Right renal pelvis (tissue), 4 donors: Measurements from ENCODE around the gene SLC17A3. TPM values are rescaled to one million over a fixed set of nuclear protein-coding genes. Genes with fewer than 3 reads are reported as not detected.
A peak's percentile ranks its signal among the peaks of the same experiment; 100 is the strongest.

Source experiments
- DNase-seq, 4 donors: peaks; one replicate each; pipeline ENCODE4 v3.0.0-alpha.2; 2013; ENCODE audit warnings: low read depth in 4 of 4, low spot score in 3 of 4, missing footprints in 1 of 4
- polyA plus RNA-seq, 4 donors: library from polyadenylated mRNA; unstranded; fragments of 120-200 nt; gene quantifications; one replicate each; pipeline ENCODE4 v1.2.1, GENCODE V29; 2013; ENCODE audit not compliant: insufficient read length in 4 of 4

Gene SLC17A3, protein sequence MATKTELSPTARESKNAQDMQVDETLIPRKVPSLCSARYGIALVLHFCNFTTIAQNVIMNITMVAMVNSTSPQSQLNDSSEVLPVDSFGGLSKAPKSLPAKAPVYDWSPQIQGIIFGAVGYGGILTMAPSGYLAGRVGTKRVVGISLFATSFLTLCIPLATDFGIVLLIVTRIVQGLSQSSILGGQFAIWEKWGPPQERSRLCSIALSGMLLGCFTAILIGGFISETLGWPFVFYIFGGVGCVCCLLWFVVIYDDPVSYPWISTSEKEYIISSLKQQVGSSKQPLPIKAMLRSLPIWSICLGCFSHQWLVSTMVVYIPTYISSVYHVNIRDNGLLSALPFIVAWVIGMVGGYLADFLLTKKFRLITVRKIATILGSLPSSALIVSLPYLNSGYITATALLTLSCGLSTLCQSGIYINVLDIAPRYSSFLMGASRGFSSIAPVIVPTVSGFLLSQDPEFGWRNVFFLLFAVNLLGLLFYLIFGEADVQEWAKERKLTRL
- 1 to 10 TPM in 1 of 4 donors, under 1 TPM in 3; 0.40 to 1.2 (median 0.64) TPM for polyA plus RNA-seq

DNA sequence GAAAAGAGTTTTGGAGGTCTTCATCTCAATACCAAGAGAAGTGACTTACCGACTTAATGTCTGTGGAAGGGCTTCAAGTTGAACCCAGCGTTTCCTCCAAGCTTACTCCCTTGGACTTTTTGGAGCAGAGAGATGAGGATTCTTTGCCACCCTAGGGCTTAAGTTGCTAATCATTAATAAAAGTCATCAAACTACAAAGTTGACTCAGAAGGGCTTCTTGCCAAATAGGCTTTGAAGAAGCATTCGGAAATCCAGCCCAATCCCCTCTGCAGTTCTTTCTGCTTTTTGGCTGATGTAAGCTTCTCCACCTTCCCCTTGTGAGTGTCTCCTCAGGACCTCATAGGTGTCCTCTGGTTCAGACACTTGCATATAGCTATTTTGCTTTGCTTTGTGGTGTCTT lies at the start of gene SLC17A3:
Gene SLC17A3, minus strand, starts transcription at position 126 of the 400 bp plus-strand sequence. CDS start 5,856 bp downstream, outside the sequence.
- no peak for DNase-seq

DNA sequence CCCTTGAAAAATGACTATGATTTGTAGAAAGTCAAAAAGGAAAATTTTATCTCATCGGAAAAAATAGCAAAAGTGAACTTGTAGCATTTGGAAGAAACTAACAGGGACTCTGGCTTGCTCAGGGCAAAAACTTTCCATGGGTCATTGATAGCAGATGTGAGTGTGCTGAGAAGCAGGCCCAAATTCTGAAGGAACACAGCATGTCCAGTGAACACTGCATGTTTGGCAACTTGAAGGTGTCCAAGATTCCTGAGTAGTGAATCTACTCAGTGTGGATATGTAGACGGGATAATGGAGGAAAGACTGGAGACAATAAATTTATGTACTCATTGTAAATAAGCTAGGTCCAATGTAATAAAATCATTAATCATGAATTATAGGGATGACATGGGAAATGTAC lies 48.3 kb upstream of the SLC17A3 start:
- no peak for DNase-seq

DNA sequence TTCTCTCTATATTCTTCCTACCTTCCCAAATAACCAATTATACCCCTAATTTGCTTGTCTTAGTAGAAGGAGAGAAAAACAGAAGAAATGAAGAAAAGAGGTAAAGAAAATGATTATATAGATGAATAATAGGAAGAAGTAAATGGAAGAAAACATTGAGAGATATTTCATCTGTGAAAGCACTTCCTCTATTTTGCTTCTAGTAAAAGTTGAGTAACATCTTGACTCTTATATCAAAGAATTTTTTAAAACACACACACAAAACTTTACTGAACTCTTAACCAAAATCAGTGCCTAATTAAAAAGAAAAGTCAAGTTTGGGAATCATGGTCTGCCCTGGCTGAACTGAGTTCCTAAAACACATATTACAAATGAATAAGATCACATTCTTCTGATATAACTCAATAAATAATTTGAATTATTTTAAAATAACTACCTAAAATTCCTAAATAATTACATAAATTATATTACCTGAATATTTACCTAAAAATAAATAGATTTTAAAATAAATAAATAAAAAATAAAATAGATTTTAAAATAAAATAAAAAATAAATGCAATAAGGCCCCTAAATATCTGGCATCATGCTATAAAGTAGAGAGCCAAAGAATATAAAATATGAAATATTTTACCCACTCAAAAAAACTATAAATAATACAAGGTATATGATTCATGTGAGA lies 47.6 kb upstream of the SLC17A3 start:
- DNase-seq = no peak

DNA sequence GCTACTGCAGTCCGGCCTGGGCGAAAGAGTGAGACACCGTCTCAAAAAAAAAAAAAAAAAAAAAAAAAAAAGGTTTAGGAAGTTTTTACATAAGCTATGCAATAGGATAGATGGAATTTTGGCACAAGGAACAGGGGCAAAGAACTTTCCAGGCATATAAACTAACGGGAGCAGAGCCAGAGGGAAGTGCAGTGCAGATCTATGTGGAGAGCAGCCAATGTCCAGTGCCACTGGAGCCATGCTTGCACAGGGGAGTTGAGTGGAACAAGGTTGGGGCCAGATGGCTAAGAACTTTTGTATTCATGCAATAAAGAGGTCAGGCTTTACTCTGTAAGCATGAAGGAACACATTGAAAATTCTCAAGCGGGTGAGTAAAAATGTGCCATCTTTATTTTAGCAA lies 45.6 kb upstream of the SLC17A3 start:
- DNase-seq = no peak

DNA sequence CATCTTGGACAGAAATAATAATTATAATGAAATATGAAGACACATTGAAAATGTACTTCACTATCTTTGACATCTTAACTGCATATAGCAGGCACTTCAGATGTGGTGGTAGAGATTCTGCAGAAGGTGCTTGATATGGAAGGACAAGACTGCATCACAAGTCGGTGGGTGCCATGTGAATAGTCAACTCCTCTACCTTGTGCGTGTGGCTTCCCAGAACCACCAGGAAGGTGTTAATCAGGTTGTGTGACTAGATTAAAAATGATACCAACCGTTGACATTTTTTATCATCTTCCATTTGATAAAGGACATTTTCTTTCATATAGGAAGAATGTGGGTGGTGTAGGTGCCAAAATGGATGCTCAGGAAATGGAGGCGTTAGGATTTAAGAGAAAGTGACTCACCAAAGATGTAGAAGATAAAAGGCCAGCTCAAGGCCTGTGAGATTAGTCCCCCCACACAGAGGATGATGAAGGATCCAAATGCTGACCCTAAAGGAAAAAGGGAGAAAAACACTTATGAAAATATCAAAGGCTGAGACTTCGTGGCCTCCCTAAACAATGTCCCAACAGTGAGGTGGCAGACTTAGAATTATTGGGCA lies 44.1 kb upstream of the SLC17A3 start:
- no peak for DNase-seq

DNA sequence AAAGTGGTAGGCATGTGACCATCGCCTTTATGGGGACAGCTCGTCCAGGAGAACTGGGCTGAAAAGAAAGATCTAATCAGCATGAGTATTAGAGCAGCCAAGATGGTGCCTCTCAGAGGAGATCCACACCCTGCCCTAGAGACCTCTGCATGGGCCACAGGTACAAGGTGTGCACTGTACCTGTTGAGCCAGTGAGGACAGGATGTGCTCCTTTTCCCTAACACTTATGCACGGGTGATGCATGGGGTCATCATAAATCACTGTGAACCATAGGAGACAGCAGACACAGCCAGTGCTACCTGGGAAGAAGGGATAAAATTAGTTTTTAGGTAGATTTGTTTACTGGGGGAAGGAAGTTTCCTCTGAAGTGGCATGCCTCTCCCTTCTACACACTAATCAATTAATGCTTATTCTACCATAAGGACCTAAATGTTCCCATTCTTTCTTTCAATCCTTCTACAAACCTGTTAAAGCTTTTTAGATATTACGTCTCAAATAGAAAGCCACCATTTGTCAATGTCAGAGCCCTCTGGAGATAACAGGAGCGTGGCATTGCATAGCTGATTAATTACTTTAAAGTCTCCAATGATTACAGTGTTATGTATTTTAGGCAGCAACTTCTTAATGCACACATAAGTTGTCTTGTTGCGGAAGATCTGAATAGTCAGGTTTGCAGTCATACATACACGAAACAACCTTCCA lies 42.9 kb upstream of the SLC17A3 start:
- DNase-seq = no peak

DNA sequence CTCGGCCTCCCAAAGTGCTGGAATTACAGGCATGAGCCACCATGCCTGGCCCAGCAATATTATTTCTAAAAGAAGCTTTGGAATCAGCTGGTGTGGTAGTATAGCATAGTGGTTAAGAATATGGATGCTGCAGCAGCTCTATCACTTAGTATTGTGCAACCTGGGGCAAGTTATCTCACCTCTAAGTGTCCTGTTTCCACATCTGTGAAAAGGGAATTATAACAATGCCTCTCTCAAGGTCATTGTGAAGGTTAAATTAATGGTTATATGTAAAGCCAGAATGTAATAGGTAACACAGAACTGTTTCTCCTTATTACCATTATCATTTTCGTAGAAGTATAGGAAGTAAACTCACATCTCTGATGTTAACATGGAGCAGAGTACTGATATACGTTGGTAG lies 42.3 kb upstream of the SLC17A3 start:
- DNase-seq = no peak

DNA sequence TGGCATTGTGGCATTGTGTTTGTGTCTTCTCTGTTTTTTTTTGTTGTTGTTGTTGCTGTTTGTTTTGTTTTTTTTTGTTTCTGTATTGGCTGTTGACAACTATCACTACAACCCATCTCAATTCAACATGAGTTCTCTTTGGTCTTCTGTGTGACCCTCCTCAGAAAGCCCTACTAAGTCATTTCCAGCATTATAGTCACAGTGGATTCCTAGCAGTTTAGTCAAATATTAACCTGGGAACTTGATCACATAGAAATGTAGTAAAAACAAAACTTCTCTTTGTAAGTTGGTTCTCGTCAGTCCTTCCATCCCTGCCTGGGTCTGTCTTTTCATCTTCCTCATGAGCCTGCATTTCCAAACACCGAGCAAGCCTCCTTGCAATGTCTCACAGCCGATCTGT lies 39.7 kb upstream of the SLC17A3 start:
- DNase-seq = no peak

DNA sequence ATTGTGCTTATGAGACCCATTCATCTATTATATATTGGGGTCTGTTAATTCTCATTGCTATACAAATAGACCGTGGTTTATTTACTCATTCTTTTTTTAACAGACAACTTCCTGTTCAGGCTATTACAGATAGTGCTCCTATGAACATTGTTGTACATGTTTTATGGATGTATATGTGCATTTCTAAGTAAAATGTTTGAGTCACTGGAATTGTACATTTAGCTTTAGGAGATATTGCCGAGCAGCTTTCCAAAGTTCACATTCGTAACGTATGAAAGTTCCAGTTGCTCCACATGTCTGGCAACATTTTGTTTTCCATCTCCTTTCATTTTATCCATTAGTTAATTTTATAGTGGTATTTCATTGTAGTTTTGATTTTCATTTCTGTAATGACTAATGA lies 37.3 kb upstream of the SLC17A3 start:
- no peak for DNase-seq

DNA sequence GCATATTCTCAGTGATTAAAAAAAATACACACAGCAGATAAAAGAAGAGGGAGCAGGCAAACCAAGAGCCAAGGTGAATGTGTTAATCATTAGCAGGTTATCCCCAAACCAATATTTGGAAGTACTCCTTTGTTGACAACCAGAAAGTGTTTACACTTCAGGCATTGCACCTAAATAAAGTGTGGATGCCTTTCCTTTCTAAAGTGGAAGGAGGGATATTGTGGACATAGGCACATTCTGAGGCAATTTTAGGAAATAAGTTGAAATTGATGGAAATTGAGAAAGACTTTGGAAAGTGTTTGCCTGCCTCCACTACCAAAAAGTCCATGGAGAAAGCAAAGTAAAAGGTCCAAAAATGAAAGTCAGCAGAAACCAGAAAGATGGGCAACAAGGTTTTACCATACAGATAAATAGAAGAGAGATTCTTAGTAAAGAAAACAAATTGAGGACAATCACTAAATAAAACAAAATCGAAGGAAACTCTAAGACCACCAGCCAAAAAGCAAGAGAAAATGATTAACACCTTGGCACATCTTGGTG lies 33.5 kb upstream of the SLC17A3 start:
- DNase-seq = no peak

DNA sequence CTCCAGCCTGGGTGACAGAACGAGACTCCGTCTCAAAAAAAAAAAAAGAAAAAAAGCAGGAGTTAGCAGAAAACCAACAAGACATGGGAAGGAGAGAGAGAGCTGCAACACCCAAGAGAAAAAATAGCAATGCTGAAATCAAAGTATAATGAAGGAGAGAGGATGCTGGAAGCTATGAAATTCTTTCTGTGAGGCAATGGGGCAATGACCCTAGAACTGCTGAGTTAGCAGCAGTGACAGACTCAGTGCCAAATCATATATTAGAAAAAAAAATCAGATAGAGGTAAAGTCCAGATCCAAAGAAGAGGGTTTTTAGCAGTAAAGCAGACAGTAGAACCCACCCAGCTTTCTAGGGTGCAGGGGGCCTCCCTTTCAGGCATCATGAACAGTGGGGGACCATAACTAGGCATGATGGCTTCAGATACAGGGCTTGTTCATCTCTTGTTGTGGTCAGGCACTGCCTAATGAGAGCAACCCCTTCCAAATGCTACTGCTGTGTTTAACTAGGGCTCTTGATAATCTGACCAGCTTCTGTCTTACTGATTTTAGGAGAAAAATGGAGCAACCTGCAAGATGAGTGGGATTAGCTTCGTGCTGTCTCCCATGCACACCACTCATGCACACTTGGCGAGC lies 29.5 kb upstream of the SLC17A3 start:
- no peak for DNase-seq

DNA sequence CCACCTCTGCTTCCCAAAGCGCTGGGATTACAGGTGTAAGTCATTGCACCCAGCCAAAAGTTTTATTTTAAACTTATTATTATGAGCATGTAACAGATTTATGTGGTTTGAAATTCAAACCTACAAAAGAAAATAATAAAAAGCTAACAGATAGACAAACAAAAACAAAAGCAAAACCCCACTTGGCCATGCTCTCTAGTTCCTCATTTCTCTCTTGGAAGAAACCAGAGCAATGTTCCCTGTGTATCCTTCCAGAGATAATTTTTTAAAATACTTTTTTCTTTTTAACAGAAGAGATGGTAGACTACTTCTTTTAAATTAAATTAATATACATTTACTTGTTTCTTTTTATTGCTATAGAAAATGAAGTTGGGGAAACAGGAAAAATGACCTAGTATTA lies 28.0 kb upstream of the SLC17A3 start:
- no peak for DNase-seq

DNA sequence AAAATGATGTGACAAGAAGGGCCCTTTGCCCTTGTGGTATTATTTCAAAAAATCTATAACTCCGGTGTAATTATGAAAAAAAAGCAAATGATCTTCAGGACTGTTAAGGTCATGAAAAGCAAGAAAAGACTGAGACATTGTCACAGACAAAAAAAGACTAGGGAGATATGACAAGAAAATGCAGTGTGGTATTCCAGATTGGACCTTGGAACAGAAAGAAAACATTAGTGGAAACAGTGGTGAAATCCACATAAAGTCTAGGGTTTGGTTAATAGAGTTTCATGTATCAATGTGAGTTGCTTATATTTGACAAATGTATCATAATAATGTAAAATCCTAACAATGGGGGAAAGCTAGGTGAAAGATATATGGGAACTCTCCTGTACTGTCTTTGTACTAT lies 26.8 kb upstream of the SLC17A3 start:
- no peak for DNase-seq

DNA sequence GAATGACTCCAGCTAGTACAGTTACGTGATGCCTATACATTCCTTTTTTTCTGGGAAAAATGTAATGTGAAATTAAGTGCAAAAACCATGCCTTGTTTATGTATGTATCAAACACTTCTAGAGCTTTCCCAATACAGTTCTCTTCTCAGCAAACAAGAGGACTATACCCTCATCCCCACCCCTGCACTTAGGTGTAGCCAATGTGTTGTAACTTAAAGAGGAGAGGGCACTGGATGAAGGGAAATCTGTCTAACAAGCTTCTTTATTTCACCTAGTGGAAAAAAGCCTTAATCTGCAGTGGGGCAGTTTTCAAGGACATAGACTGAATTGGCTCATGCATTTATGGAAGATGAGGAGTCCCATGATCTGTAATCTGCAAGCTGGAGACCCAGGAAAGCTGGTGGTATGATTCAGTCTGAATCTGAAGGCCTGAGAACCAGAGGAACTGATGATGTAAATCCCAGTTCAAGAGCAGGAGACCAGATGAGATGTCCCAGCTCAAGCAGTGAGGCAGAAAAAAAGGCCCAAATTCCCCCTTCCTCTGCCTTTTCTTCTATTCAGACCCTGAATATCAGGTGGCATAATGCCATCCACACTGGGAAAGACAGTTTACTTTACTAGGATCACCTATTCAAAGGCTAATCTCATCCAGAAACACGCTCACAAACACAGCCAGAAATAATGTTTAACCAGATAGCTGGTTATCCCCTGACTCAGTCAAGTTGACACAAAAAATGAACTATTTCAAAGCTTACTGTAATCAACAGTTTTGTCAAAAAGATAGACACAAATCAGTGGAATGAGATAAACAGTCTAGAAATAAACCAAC lies 25.8 kb upstream of the SLC17A3 start:
- no peak for DNase-seq

DNA sequence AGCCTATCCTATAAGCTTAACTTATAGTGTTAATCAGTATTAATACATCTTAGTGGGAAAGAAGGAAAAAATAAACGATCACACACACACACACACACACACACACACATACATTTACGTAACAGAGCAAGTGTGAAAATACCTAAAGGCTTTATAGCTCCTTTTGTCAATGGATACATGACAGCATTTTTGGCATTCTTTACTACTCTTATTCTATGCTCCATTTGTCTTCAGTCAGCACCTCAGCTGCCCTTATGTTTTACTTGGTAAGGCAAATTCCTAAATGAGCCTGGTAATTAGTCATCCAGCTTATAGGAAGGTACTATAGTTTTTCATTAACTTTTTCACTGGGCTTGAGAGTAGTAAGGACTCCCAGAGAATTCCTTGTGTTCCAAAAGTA lies 25.1 kb upstream of the SLC17A3 start:
- peak in 3 of 4 donors; percentile 23 to 46 (median 40) for DNase-seq

DNA sequence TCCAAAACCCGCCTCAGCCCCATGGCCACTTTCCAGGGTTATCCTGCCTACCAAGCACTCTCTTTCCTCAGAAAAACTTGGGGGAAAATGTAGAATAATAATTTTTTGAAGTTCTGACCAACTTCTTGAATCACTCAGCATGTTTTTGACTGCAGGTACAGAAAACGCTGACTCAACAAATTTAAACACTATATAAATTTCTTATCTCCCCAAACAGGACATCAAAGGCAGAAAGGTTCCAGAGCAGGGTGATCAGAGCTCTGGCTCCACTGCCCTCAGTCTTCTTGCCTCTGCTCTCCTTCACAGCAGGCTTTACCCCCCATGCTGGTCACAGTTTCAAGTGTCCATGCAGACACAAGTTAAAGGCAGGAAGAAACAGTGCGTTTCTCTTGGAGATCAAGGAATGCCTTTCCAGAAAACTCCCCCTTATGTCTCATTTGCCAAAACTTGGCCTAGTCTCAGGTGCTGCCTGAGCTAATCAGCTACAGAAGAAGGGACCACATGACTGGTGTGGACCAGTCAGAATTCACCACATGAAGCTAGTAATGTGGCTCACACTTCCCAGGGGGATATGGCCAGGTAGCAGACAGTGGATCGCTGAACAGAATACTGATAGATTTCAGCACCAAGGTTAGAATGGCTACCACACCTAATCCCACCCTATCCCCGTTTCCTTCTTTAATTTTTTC lies 24.4 kb upstream of the SLC17A3 start:
- DNase-seq = no peak

DNA sequence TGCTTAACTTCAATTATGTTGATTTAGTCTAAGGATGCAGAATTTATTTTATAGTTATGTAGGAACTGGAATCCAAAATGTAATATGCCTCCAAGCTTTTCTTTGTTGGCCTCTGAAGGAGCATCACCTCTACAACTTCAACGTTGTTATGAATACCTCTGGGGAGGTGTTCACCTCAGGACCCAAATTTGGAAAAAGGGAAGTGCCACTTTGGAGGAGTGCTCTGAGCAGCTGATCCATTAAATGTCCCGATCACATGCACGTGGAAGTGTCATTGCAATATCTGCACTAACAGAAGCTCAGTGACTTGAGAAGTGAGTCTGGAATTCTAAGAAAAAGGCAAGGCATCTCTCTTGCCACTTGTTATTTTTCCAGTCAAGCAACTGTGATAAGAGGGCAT lies 22.2 kb upstream of the SLC17A3 start:
- DNase-seq = no peak

DNA sequence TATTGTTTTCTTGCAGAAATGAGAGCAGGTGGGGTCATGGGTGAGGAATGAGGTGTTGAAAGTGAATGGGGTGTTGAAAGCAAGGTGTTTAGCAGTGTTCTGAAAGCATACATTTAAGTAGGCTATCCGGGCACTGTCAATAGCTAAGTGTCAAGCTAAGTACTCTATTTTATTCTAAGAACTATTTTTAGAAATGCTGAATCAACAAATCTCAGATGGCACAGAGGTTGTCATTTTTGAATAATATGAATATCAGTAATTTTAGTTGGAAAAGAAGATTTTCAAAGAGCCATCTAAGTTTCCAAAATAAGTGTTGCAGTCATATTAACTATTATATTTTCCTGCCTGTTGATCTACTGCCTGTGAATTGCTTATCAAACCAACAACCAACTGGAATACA lies 21.7 kb upstream of the SLC17A3 start:
- DNase-seq = no peak

DNA sequence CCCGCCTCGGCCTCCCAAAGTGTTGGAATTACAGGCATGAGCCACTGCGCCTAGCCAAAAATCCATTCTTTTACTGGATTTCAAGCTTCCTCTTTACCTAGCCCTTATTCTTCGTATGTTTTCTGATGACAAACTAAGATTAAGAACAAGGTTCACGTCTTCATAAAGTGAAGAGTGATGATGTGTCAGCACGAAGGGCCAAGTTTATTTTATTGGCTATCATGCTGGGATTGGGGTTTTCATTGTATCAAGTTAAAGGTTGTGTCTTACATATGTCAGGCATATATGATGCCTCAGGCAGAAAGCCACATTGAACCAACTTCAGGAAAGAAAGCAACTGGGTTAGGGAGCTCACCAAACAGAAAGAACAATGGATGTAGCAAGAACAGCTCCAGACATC lies 19.7 kb upstream of the SLC17A3 start:
- DNase-seq = no peak
